ENCODE data around the gene SRCAP. TPM values are rescaled to one million over a fixed set of nuclear protein-coding genes. Genes with fewer than 3 reads are reported as not detected.

Gene SRCAP
- total RNA-seq, 4 donors from 2014 or later: 17.2 to 42.6 (median 31.0) TPM

GRCh38 chr16:30782486-30783279 lies 83.7 kb downstream of the SRCAP start:
- Histone ChIP-seq H3K4me1 (peaks cover 0 to 53% (median 11%) of the 10 kb centered on the region in 4 donors), H3K27me3 (no peaks in the 10 kb centered on the region), H3K4me3 (no peak overlapping the region), H3K27ac (no peak overlapping the region), H3K9me3 (no peaks in the 10 kb centered on the region), H3K36me3 (peaks cover 0 to 47% (median 13%) of the 10 kb centered on the region in 3 donors)
- WGBS, 2 donors: 94% methylated on average over 45 to 61 of the region's 63 CpGs
- DNase-seq (ENCODE audit: low spot score in 2 of 2): no peak
- TF ChIP-seq POLR2A (IDR thresholded peaks at IDR 0.05) (no peak), EP300 (IDR thresholded peaks at IDR 0.05) (no peak), CTCF (IDR thresholded peaks at IDR 0.05) (no peak)

GRCh38 chr16:30783280-30784109 lies 84.5 kb downstream of the SRCAP start:
- H3K4me3 ChIP-seq: no peak overlapping the region
- WGBS, 2 donors: 93 to 97% methylated on average over 36 to 49 of the region's 57 CpGs
- no peak for TF ChIP-seq EP300 (IDR thresholded peaks at IDR 0.05)
- H3K9me3 ChIP-seq: no peaks in the 10 kb centered on the region
- H3K27me3 ChIP-seq: no peaks in the 10 kb centered on the region
- no peak for DNase-seq (ENCODE audit: low spot score in 2 of 2)
- H3K27ac ChIP-seq: no peak overlapping the region
- peaks cover 0 to 47% (median 13%) of the 10 kb centered on the region in 3 donors for H3K36me3 ChIP-seq
- H3K4me1 ChIP-seq: peaks cover 0 to 53% (median 11%) of the 10 kb centered on the region in 4 donors

- 80 to 89% methylated on average over 18 of the region's 18 CpGs for WGBS, 2 donors
- Histone ChIP-seq H3K4me3 (no peak overlapping the region), H3K4me1 (peaks cover 0 to 46% (median 11%) of the 10 kb centered on the region in 4 donors), H3K27me3 (no peaks in the 10 kb centered on the region), H3K36me3 (peaks cover 0 to 47% (median 13%) of the 10 kb centered on the region in 3 donors), H3K9me3 (no peaks in the 10 kb centered on the region), H3K27ac (no peak overlapping the region)
- TF ChIP-seq CTCF (IDR thresholded peaks at IDR 0.05) (no peak), EP300 (IDR thresholded peaks at IDR 0.05) (no peak), POLR2A (IDR thresholded peaks at IDR 0.05) (no peak)
- DNase-seq (ENCODE audit: low spot score in 2 of 2): no peak
Observed at GRCh38 chr16:30784215-30784614, 85.2 kb downstream of the SRCAP start.

- H3K36me3 ChIP-seq: peaks cover 0 to 41% (median 13%) of the 10 kb centered on the region in 3 donors
- H3K4me1 ChIP-seq: peaks cover 0 to 35% (median 11%) of the 10 kb centered on the region in 4 donors
- TF ChIP-seq CTCF (IDR thresholded peaks at IDR 0.05) (no peak), EP300 (IDR thresholded peaks at IDR 0.05) (no peak), POLR2A (IDR thresholded peaks at IDR 0.05) (no peak)
- H3K9me3 ChIP-seq: no peaks in the 10 kb centered on the region
- H3K4me3 ChIP-seq: peak overlapping the region; percentile 70 to 85 (median 80)
- no peak for DNase-seq (ENCODE audit: low spot score in 2 of 2)
- WGBS, 2 donors: 65 to 72% methylated on average over 7 of the region's 7 CpGs
- peak overlapping the region in 1 of 4 donors; percentile 88 for H3K27ac ChIP-seq
- H3K27me3 ChIP-seq: no peaks in the 10 kb centered on the region
Observed at GRCh38 chr16:30785126-30786106, 86.4 kb downstream of the SRCAP start.
